ENCODE results near the gene PTPRT. TPM values are rescaled to one million over a fixed set of nuclear protein-coding genes. Genes with fewer than 3 reads are reported as not detected.

PTPRT gene
- total RNA-seq, 1 experiment from 2014 or later: not detected

- no peak for DNase-seq (ENCODE audit: low spot score)
- ChIA-PET POLR2A (ENCODE audit: low non-redundant PET) (no interaction called here), CTCF (no interaction called here)
- TF ChIP-seq EZH2 (IDR thresholded peaks at IDR 0.05; ENCODE audit: borderline replicate concordance, low read depth, low read length, poor library complexity, severe bottlenecking) (no peak), CTCF (conservative IDR thresholded peaks at IDR 0.05; ENCODE audit: low read depth, low read length) (no peak)
- H3K4me1 ChIP-seq (ENCODE audit: insufficient read depth, low read length, poor library complexity, severe bottlenecking): no peaks in the 10 kb centered on the region
- intact Hi-C loops (cut with micrococcal nuclease; ENCODE audit: unreplicated experiment): no loop called here
- no peak overlapping the region for H3K4me3 ChIP-seq (ENCODE audit: low read depth, low read length, poor library complexity, severe bottlenecking)
- no peaks in the 10 kb centered on the region for H3K36me3 ChIP-seq (ENCODE audit: insufficient read depth, low read length, poor library complexity, severe bottlenecking)
- peaks cover 36% of the 10 kb centered on the region for H3K27me3 ChIP-seq (replicated peaks; ENCODE audit: insufficient read depth, low read depth, low read length, poor library complexity)
- no peak overlapping the region for H3K27ac ChIP-seq (ENCODE audit: low read depth, low read length, poor library complexity, severe bottlenecking)
- no TSS peak for BruUV-seq (replicated peaks)
- no peaks in the 10 kb centered on the region for H3K9me3 ChIP-seq (ENCODE audit: low read depth, low read length, poor library complexity, severe bottlenecking)
Measured at GRCh38 chr20:43237651-43238168, 48.0 kb upstream of the PTPRT start.

GRCh38 chr20:43235998-43236397, 46.3 kb upstream of the PTPRT start:
- POLR2A ChIA-PET (ENCODE audit: low non-redundant PET): no interaction called here

GRCh38 chr20:43231829-43232228, 42.1 kb upstream of the PTPRT start:
- POLR2A ChIA-PET (ENCODE audit: low non-redundant PET): no interaction called here
- Histone ChIP-seq H3K27me3 (replicated peaks; ENCODE audit: insufficient read depth, low read depth, low read length, poor library complexity) (peaks cover 23% of the 10 kb centered on the region), H3K4me3 (ENCODE audit: low read depth, low read length, poor library complexity, severe bottlenecking) (no peak overlapping the region), H3K27ac (ENCODE audit: low read depth, low read length, poor library complexity, severe bottlenecking) (no peak overlapping the region), H3K36me3 (ENCODE audit: insufficient read depth, low read length, poor library complexity, severe bottlenecking) (no peaks in the 10 kb centered on the region), H3K4me1 (ENCODE audit: insufficient read depth, low read length, poor library complexity, severe bottlenecking) (no peaks in the 10 kb centered on the region), H3K9me3 (ENCODE audit: low read depth, low read length, poor library complexity, severe bottlenecking) (no peaks in the 10 kb centered on the region)
- no peak for TF ChIP-seq EZH2 (IDR thresholded peaks at IDR 0.05; ENCODE audit: borderline replicate concordance, low read depth, low read length, poor library complexity, severe bottlenecking)
- TF ChIP-seq CTCF (conservative IDR thresholded peaks at IDR 0.05; ENCODE audit: low read depth, low read length): no peak
- CTCF ChIA-PET: no interaction called here
- no TSS peak for BruUV-seq (replicated peaks)
- intact Hi-C loops (cut with micrococcal nuclease; ENCODE audit: unreplicated experiment): no loop called here
- DNase-seq (ENCODE audit: low spot score): no peak

More at GRCh38 chr20:43235998-43236397, 46.3 kb upstream of the PTPRT start:
- H3K9me3 ChIP-seq (ENCODE audit: low read depth, low read length, poor library complexity, severe bottlenecking): no peaks in the 10 kb centered on the region
- no peak for TF ChIP-seq CTCF (conservative IDR thresholded peaks at IDR 0.05; ENCODE audit: low read depth, low read length)
- no peak for TF ChIP-seq EZH2 (IDR thresholded peaks at IDR 0.05; ENCODE audit: borderline replicate concordance, low read depth, low read length, poor library complexity, severe bottlenecking)
- no peaks in the 10 kb centered on the region for H3K36me3 ChIP-seq (ENCODE audit: insufficient read depth, low read length, poor library complexity, severe bottlenecking)
- DNase-seq (ENCODE audit: low spot score): no peak
- intact Hi-C loops (cut with micrococcal nuclease; ENCODE audit: unreplicated experiment): no loop called here
- H3K27ac ChIP-seq (ENCODE audit: low read depth, low read length, poor library complexity, severe bottlenecking): no peak overlapping the region
- H3K4me3 ChIP-seq (ENCODE audit: low read depth, low read length, poor library complexity, severe bottlenecking): no peak overlapping the region
- H3K27me3 ChIP-seq (replicated peaks; ENCODE audit: insufficient read depth, low read depth, low read length, poor library complexity): peaks cover 28% of the 10 kb centered on the region
- CTCF ChIA-PET: no interaction called here
- no peaks in the 10 kb centered on the region for H3K4me1 ChIP-seq (ENCODE audit: insufficient read depth, low read length, poor library complexity, severe bottlenecking)
- BruUV-seq (replicated peaks): no TSS peak
